ENCODE measurements around the gene FYCO1. TPM values are rescaled to one million over a fixed set of nuclear protein-coding genes. Genes with fewer than 3 reads are reported as not detected.

Gene FYCO1
- total RNA-seq, 1 experiment from 2014 or later = 15.4 TPM

- Histone ChIP-seq H4K20me1 (ENCODE audit: low read length) (no peaks in the 10 kb centered on the region), H3F3A (ENCODE audit: low read length, unreplicated experiment) (no peaks in the 10 kb centered on the region), H2AFZ (ENCODE audit: low read length) (0 out of 2 replicates have a peak overlapping the region, but pooled peaks have one; percentile 18), H3K27me3 (ENCODE audit: low read length) (no peaks in the 10 kb centered on the region), H3K9ac (ENCODE audit: low read length) (no peak overlapping the region), H3K36me3 (ENCODE audit: low read depth, low read length) (peaks cover 6% of the 10 kb centered on the region; the same call in 1 of the 2 replicates), H3K4me1 (ENCODE audit: insufficient read depth, low read length) (peaks cover 16% of the 10 kb centered on the region), H3K27ac (ENCODE audit: low read length) (no peak overlapping the region), H3K9me3 (ENCODE audit: low read length) (no peaks in the 10 kb centered on the region), H3K79me2 (ENCODE audit: low read length) (no peaks in the 10 kb centered on the region), H3K4me2 (ENCODE audit: low read length) (no peak overlapping the region), H3K9me2 (replicated peaks; ENCODE audit: low read length) (no peaks in the 10 kb centered on the region), H3K4me3 (ENCODE audit: low read length) (no peak overlapping the region)
- ChIA-PET POLR2A (ENCODE audit: unreplicated experiment) (no interaction called here), CTCF (interaction anchor here (0.6 to 1.7 kb wide), 7 partner anchors 9 to 439 kb away, joined by 3 to 24 read pairs (median 4); no protein-coding TSS in a partner anchor)
- BruUV-seq (replicated peaks) = no TSS peak
- TF ChIP-seq EZH2phosphoT487 (IDR thresholded peaks at IDR 0.05; ENCODE audit: borderline replicate concordance, low read length) (no peak), EZH2 (IDR thresholded peaks at IDR 0.05; ENCODE audit: low read length, unreplicated experiment) (no peak), CTCF (conservative IDR thresholded peaks at IDR 0.05; ENCODE audit: low read depth, low read length) (no peak)
- DNase-seq (peak; percentile 24), ATAC-seq (no peak; the same call in 1 of the 2 replicates)
- intact Hi-C loops (cut with micrococcal nuclease) = loop anchor here (2.0 kb wide), 2 partner anchors 33 to 439 kb away; no protein-coding TSS in a partner anchor
These were observed 56.3 kb downstream of the FYCO1 start for GRCh38 chr3:45939341-45939771.

DNA sequence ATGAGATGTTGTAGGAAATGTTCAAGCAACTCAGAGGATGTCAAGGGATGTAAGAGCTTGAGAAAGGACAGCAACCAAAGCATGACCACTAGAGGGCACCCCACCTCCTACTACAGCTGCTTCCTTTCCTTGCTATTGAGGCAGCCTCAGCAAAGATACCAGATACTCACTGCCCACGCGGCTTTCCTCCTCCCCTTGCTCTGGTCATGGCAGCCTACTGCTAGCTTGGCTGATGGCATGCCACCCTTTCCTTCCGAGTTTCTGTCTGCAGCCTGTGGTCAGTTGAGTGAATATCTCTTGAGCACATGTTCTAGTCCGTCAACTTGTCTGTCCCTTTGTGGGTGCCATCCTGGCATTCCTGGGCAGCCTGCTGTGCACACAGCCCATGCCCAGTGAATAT is 56.8 kb downstream of the FYCO1 start:
- H3K27ac ChIP-seq (ENCODE audit: low read length) = no peak overlapping the region
- H3K27me3 ChIP-seq (ENCODE audit: low read length) = no peaks in the 10 kb centered on the region
- ChIA-PET CTCF (interaction anchor here (0.6 to 1.7 kb wide), 11 partner anchors 9 to 439 kb away, joined by 3 to 24 read pairs (median 4); partner anchors contain the start of gene CCR5), POLR2A (ENCODE audit: unreplicated experiment) (no interaction called here)
- no peaks in the 10 kb centered on the region for H3K9me2 ChIP-seq (replicated peaks; ENCODE audit: low read length)
- intact Hi-C loops (cut with micrococcal nuclease) = loop anchor here (1.0 to 2.0 kb wide), 3 partner anchors 34 to 440 kb away; no protein-coding TSS in a partner anchor
- no peak overlapping the region for H3K4me3 ChIP-seq (ENCODE audit: low read length)
- no peaks in the 10 kb centered on the region for H3F3A ChIP-seq (ENCODE audit: low read length, unreplicated experiment)
- no peak overlapping the region for H3K4me2 ChIP-seq (ENCODE audit: low read length)
- H3K9me3 ChIP-seq (ENCODE audit: low read length) = no peaks in the 10 kb centered on the region
- peak; percentile 84 for ATAC-seq
- H2AFZ ChIP-seq (ENCODE audit: low read length) = 0 out of 2 replicates have a peak overlapping the region, but pooled peaks have one; percentile 18
- H3K36me3 ChIP-seq (ENCODE audit: low read depth, low read length) = peaks cover 6% of the 10 kb centered on the region; the same call in 1 of the 2 replicates
- H3K9ac ChIP-seq (ENCODE audit: low read length) = no peak overlapping the region
- peaks cover 14% of the 10 kb centered on the region for H3K4me1 ChIP-seq (ENCODE audit: insufficient read depth, low read length)
- TF ChIP-seq EZH2phosphoT487 (IDR thresholded peaks at IDR 0.05; ENCODE audit: borderline replicate concordance, low read length) = no peak
- TF ChIP-seq CTCF (conservative IDR thresholded peaks at IDR 0.05; ENCODE audit: low read depth, low read length) = peak; percentile 92
- H4K20me1 ChIP-seq (ENCODE audit: low read length) = no peaks in the 10 kb centered on the region
- no TSS peak for BruUV-seq (replicated peaks)
- H3K79me2 ChIP-seq (ENCODE audit: low read length) = no peaks in the 10 kb centered on the region
- peak; percentile 89 for DNase-seq

DNA sequence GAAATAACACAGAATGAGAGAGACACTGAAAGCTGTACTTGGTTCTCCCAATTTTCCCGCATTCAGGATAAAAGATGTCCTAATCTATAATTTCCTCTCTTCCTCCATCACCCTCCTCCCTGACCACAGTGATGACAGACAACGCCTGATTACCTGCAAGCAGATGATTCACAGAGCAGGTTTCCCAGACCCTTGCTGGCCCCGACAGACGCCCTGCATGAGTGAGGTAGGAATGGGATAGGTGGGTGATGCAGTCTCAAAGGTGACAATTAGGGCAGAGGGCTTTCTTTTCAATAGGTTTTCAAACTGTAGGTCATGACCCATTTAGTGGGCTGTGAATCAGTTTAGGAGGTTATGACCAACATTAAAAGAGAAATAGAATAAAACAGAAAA is 57.6 kb downstream of the FYCO1 start:
- no peaks in the 10 kb centered on the region for H3K27me3 ChIP-seq (ENCODE audit: low read length)
- intact Hi-C loops (cut with micrococcal nuclease) = loop anchor here (1.0 to 2.0 kb wide), 3 partner anchors 35 to 441 kb away; no protein-coding TSS in a partner anchor
- ChIA-PET CTCF (interaction anchor here (0.6 to 1.7 kb wide), 6 partner anchors 43 to 433 kb away, joined by 3 to 24 read pairs (median 4); partner anchors contain the start of gene CCR5), POLR2A (ENCODE audit: unreplicated experiment) (no interaction called here)
- H3K79me2 ChIP-seq (ENCODE audit: low read length) = no peaks in the 10 kb centered on the region
- TF ChIP-seq EZH2 (IDR thresholded peaks at IDR 0.05; ENCODE audit: low read length, unreplicated experiment) = no peak
- no peak for TF ChIP-seq CTCF (conservative IDR thresholded peaks at IDR 0.05; ENCODE audit: low read depth, low read length)
- no peak for TF ChIP-seq EZH2phosphoT487 (IDR thresholded peaks at IDR 0.05; ENCODE audit: borderline replicate concordance, low read length)
- no peak overlapping the region for H3K4me3 ChIP-seq (ENCODE audit: low read length)
- H3K36me3 ChIP-seq (ENCODE audit: low read depth, low read length) = peaks cover 6% of the 10 kb centered on the region; the same call in 1 of the 2 replicates
- H3K9me3 ChIP-seq (ENCODE audit: low read length) = no peaks in the 10 kb centered on the region
- no peak overlapping the region for H3K4me2 ChIP-seq (ENCODE audit: low read length)
- ATAC-seq = no peak
- no peaks in the 10 kb centered on the region for H3F3A ChIP-seq (ENCODE audit: low read length, unreplicated experiment)
- no peak for DNase-seq
- H3K27ac ChIP-seq (ENCODE audit: low read length) = no peak overlapping the region
- peaks cover 9% of the 10 kb centered on the region for H3K4me1 ChIP-seq (ENCODE audit: insufficient read depth, low read length)
- H3K9me2 ChIP-seq (replicated peaks; ENCODE audit: low read length) = no peaks in the 10 kb centered on the region
- no peaks in the 10 kb centered on the region for H4K20me1 ChIP-seq (ENCODE audit: low read length)
- no peak overlapping the region for H2AFZ ChIP-seq (ENCODE audit: low read length)
- H3K9ac ChIP-seq (ENCODE audit: low read length) = no peak overlapping the region
- BruUV-seq (replicated peaks) = no TSS peak

Data from PC-3 (cell line).